Esophagus muscularis mucosa (tissue), 4 donors: ENCODE measurements around the gene NELL1. TPM values are rescaled to one million over a fixed set of nuclear protein-coding genes. Genes with fewer than 3 reads are reported as not detected.

ENCODE experiments used
- DNase-seq: peaks from one replicate; pipeline ENCODE4 v3.0.0-alpha.2; 2017; ENCODE audit errors: extremely low spot score
- H3K27ac ChIP-seq, 4 donors: fragments of 200-600 bp; sonication (generic); replicated peaks in 1 of 4; 1 replicate in 3 of 4; 2 replicates in 1 of 4; pipeline ENCODE4 v1.5.1; 2016 to 2019; ENCODE audit warnings: mild to moderate bottlenecking in 1 of 4
- H3K27me3 ChIP-seq, 4 donors: fragments of 200-600 bp; sonication (generic); one replicate each; pipeline versions ENCODE4 v1.5.1 to v1.6.0; 2016 to 2019
- H3K36me3 ChIP-seq, 4 donors: fragments of 200-600 bp; sonication (generic); one replicate each; pipeline ENCODE4 v1.5.1; 2016 to 2019
- H3K4me1 ChIP-seq, 4 donors: fragments of 200-600 bp; sonication (generic); one replicate each; pipeline ENCODE4 v1.5.1; 2016 to 2019
- H3K4me3 ChIP-seq, 4 donors: fragments of 200-600 bp; sonication (generic); 1 replicate in 2 of 4; 2 replicates in 2 of 4; pipeline ENCODE4 v1.5.1; 2016 to 2019; ENCODE audit warnings: mild to moderate bottlenecking in 4 of 4, moderate library complexity in 1 of 4
- H3K9me3 ChIP-seq, 4 donors: fragments of 200-600 bp; sonication (generic); 1 replicate in 3 of 4; 2 replicates in 1 of 4; pipeline ENCODE4 v1.5.1; 2016 to 2019
- EP300 ChIP-seq: sonication (generic); formaldehyde crosslinking; IDR thresholded peaks from one replicate; pipeline ENCODE4 v1.6.1; 2017; ENCODE audit warnings: antibody characterized with exemption
- POLR2A ChIP-seq: fragments of 450-650 bp; IDR thresholded peaks from one replicate; pipeline ENCODE4 v1.6.1; 2017; ENCODE audit warnings: antibody characterized with exemption, moderate library complexity, mild to moderate bottlenecking, low read depth
- POLR2AphosphoS5 ChIP-seq, 2 donors: sonication (generic); formaldehyde crosslinking; IDR thresholded peaks; one replicate each; pipeline ENCODE4 v1.6.1; 2017; ENCODE audit warnings: antibody characterized with exemption in 2 of 2
- WGBS: methylation state at CpG from one replicate; pipeline ENCODE4 v1.1.5; 2018; 5-methylcytosine and 5-hydroxymethylcytosine counted together
- intact Hi-C: fragments of 100-400 bp; cut with DNase I; formaldehyde crosslinking; loops from one replicate; pipeline ENCODE4 v1.15.1; 2023
- total RNA-seq, 4 donors: library from RNA; depleted of rRNA; stranded (reverse); fragments of >200 nt; gene quantifications; one replicate each; pipeline versions ENCODE4 v1.1.0 to v1.2.1, GENCODE V29; 2016
- TF ChIP-seq, protein P1 (sequence below), 3 experiments: fragments of 200-600 bp in 2 of 3; fragments of 450-650 bp in 1 of 3; sonication (generic) in 2 of 3; IDR thresholded peaks; one replicate each; pipeline ENCODE4 v1.5.1; 2017 to 2019; ENCODE audit warnings: antibody characterized with exemption in 3 of 3, mild to moderate bottlenecking in 2 of 3, moderate library complexity in 1 of 3

NELL1 gene
- total RNA-seq, 4 donors from 2014 or later, result 0.65 to 2.7 (median 0.90) TPM

DNA sequence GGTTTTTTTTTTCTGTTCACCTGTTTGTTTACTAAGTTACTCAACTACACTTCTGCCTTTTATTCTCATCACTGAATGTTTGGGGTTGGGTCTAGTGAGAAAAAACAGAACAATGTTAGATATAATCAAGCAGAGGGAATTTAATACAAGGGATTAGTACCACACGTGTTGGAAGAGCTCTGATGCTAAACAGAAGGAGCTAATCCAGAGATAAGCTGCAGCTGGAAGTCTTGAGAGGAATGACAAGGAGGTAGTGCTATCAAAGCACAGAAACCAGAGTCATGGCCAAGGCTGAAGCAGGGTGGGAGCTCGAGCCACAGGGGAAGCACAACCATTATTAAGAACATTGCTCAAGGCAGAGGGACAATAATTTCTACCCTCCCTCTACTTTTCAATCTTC lies 919.4 kb downstream of the NELL1 start:
- intact Hi-C loops, result no loop called here
- 23% methylated on average over 2 of the region's 2 CpGs for WGBS

DNA sequence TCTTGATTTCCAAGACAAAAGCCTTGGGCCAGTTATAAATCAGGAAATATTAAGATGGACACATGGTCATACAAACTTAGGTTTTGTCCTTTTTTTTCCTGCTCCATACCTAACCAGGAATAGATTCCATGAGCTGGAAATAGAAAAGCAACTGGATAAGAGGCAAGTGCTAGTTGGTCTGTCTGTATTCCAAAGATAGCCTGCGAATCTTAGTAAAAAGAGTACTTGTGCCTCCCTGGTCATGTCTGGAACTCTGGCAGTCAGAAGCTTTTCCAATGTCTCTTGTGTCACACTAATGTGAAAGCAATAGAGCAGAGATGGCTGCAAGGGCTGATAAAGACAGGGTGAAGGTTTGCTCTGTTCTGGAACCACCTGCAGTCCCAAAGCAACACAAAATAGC lies 933.3 kb downstream of the NELL1 start:
- 82% methylated on average over 1 of the region's 1 CpG for WGBS
- DNase-seq, result no peak
- Histone ChIP-seq H3K4me1 (no peaks in the 10 kb centered on the region), H3K27ac (no peak overlapping the region), H3K9me3 (no peaks in the 10 kb centered on the region), H3K4me3 (no peak overlapping the region), H3K36me3 (no peaks in the 10 kb centered on the region), H3K27me3 (no peaks in the 10 kb centered on the region)
- intact Hi-C loops, result no loop called here
- TF ChIP-seq POLR2A (no peak), POLR2AphosphoS5 (IDR thresholded peaks at IDR 0.05) (no peak), EP300 (no peak)
- TF ChIP-seq, protein P1, sequence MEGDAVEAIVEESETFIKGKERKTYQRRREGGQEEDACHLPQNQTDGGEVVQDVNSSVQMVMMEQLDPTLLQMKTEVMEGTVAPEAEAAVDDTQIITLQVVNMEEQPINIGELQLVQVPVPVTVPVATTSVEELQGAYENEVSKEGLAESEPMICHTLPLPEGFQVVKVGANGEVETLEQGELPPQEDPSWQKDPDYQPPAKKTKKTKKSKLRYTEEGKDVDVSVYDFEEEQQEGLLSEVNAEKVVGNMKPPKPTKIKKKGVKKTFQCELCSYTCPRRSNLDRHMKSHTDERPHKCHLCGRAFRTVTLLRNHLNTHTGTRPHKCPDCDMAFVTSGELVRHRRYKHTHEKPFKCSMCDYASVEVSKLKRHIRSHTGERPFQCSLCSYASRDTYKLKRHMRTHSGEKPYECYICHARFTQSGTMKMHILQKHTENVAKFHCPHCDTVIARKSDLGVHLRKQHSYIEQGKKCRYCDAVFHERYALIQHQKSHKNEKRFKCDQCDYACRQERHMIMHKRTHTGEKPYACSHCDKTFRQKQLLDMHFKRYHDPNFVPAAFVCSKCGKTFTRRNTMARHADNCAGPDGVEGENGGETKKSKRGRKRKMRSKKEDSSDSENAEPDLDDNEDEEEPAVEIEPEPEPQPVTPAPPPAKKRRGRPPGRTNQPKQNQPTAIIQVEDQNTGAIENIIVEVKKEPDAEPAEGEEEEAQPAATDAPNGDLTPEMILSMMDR (IDR thresholded peaks at IDR 0.05), result no peak

More for the DNA sequence above, 919.4 kb downstream of the NELL1 start:
- TF ChIP-seq EP300 (no peak), POLR2AphosphoS5 (IDR thresholded peaks at IDR 0.05) (no peak), POLR2A (no peak)
- TF ChIP-seq, protein P1 (IDR thresholded peaks at IDR 0.05), result no peak
- Histone ChIP-seq H3K4me1 (no peaks in the 10 kb centered on the region), H3K27ac (no peak overlapping the region), H3K36me3 (no peaks in the 10 kb centered on the region), H3K27me3 (no peaks in the 10 kb centered on the region), H3K9me3 (no peaks in the 10 kb centered on the region), H3K4me3 (no peak overlapping the region)
- no peak for DNase-seq

DNA sequence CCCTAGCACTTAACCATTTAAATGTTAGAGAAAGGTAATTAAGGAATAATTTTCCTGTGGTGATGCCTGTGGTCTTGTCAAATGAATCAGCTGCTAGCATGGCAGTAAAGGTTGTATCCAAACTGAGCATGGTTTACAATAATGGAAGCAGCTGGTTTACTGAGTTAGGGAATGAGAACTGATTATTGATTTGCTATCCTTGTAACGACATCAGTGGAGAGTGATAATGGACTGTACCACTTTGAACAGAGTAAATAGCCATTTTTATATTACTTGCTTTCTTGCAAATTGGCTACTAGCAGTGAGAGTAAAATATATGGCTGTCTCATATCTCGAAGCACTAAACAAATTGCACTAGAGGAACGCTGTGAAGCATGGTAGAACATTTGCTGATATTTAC lies 934.5 kb downstream of the NELL1 start:
- no peaks in the 10 kb centered on the region for H3K9me3 ChIP-seq
- TF ChIP-seq, protein P1 (IDR thresholded peaks at IDR 0.05), result no peak
- TF ChIP-seq POLR2A (no peak), POLR2AphosphoS5 (IDR thresholded peaks at IDR 0.05) (no peak), EP300 (no peak)
- no peaks in the 10 kb centered on the region for H3K4me1 ChIP-seq
- H3K27me3 ChIP-seq, result no peaks in the 10 kb centered on the region
- no peak overlapping the region for H3K4me3 ChIP-seq
- no peak for DNase-seq
- no peaks in the 10 kb centered on the region for H3K36me3 ChIP-seq
- WGBS, result 69% methylated on average over 3 of the region's 3 CpGs
- intact Hi-C loops, result no loop called here
- H3K27ac ChIP-seq, result no peak overlapping the region

DNA sequence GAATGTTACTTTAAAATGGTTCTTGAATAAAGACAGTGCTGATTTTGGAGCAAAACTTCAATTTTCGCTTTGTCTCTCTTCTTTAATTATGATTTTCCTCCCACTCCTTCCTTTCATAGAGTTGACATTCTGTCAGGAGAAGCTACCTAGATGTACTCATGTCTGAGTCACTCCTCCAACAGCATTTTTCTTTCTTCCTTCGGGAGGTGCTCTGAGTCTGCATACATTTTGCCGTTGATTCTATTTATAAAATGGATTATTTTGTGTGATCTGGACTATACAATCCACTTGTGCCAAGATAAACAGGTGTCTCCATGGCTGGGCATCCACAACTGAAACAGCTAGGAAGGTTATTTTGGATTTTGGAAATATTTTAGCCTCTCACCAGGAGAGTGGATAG lies 935.2 kb downstream of the NELL1 start:
- WGBS, result 40% methylated on average over 3 of the region's 3 CpGs

DNA sequence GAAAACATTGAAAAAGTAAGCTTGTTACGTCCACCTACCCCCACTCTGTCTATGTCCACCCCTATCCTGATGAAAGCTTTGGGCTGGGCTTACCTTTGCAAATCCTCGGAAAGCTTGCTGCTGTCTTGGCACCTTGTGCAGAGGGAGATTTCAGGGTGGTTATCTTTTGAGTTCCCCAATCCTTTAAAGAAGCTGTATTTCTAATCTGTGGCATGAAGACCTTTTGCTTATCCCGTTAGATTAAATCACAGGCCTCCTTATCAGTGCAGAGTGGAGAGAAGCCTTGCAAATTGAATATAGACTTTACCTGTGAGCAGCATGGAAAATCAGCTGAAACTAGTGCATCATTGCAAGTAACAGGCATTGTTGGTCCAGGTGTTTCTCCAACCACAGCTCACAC lies 942.9 kb downstream of the NELL1 start:
- Histone ChIP-seq H3K9me3 (no peaks in the 10 kb centered on the region), H3K4me3 (no peak overlapping the region), H3K4me1 (no peaks in the 10 kb centered on the region), H3K27ac (no peak overlapping the region), H3K36me3 (no peaks in the 10 kb centered on the region), H3K27me3 (no peaks in the 10 kb centered on the region)
- DNase-seq, result no peak
- TF ChIP-seq, protein P1 (IDR thresholded peaks at IDR 0.05), result no peak
- no peak for TF ChIP-seq POLR2A
- no peak for TF ChIP-seq POLR2AphosphoS5 (IDR thresholded peaks at IDR 0.05)
- TF ChIP-seq EP300, result no peak
- 66% methylated on average over 3 of the region's 3 CpGs for WGBS
- intact Hi-C loops, result no loop called here

More for the DNA sequence above, 935.2 kb downstream of the NELL1 start:
- H3K4me1 ChIP-seq, result no peaks in the 10 kb centered on the region
- H3K4me3 ChIP-seq, result no peak overlapping the region
- no peak for TF ChIP-seq POLR2A
- no peak for TF ChIP-seq POLR2AphosphoS5 (IDR thresholded peaks at IDR 0.05)
- TF ChIP-seq EP300, result no peak
- H3K27ac ChIP-seq, result no peak overlapping the region
- H3K9me3 ChIP-seq, result no peaks in the 10 kb centered on the region
- H3K36me3 ChIP-seq, result no peaks in the 10 kb centered on the region
- DNase-seq, result no peak
- intact Hi-C loops, result no loop called here
- H3K27me3 ChIP-seq, result no peaks in the 10 kb centered on the region
